NCI-H748 (cell line): ENCODE measurements around the gene SLC6A6.
A peak's percentile ranks its signal among the peaks of the same experiment; 100 is the strongest.

ENCODE experiments used
- DNase-seq: peaks from one replicate; lab custom pipeline; 2025; ENCODE audit not compliant: unreplicated experiment; lab: John Stamatoyannopoulos, UW

SLC6A6 gene

GRCh38 chr3:14451844-14452739 lies 49.7 kb downstream of the SLC6A6 start:
- peak; percentile 16 for DNase-seq

- peak; percentile 81 for DNase-seq
Measured at GRCh38 chr3:14452740-14453710, 50.6 kb downstream of the SLC6A6 start.

- DNase-seq: no peak
Measured at GRCh38 chr3:14453876-14454638, 51.7 kb downstream of the SLC6A6 start.

- no peak for DNase-seq
Measured at GRCh38 chr3:14454639-14455310, 52.4 kb downstream of the SLC6A6 start.

- no peak for DNase-seq
Measured at GRCh38 chr3:14455571-14456317, 53.3 kb downstream of the SLC6A6 start.

- DNase-seq: no peak
Measured at GRCh38 chr3:14456794-14457193, 54.4 kb downstream of the SLC6A6 start.

GRCh38 chr3:14457481-14457880 lies 55.1 kb downstream of the SLC6A6 start:
- DNase-seq: no peak

- DNase-seq: no peak
Measured at GRCh38 chr3:14457999-14458398, 55.6 kb downstream of the SLC6A6 start.

- DNase-seq: no peak
Measured at GRCh38 chr3:14458434-14459275, 56.2 kb downstream of the SLC6A6 start.

- no peak for DNase-seq
Measured at GRCh38 chr3:14459384-14459783, 57.0 kb downstream of the SLC6A6 start.

GRCh38 chr3:14459787-14460186 lies 57.4 kb downstream of the SLC6A6 start:
- DNase-seq: no peak

GRCh38 chr3:14460342-14461005 lies 58.1 kb downstream of the SLC6A6 start:
- DNase-seq: no peak

- DNase-seq: no peak
Measured at GRCh38 chr3:14461006-14461747, 58.8 kb downstream of the SLC6A6 start.

GRCh38 chr3:14461748-14462324 lies 59.4 kb downstream of the SLC6A6 start:
- DNase-seq: peak; percentile 30

GRCh38 chr3:14462738-14463137 lies 60.3 kb downstream of the SLC6A6 start:
- peak; percentile 30 for DNase-seq

- DNase-seq: peak; percentile 85
Measured at GRCh38 chr3:14463330-14464140, 61.1 kb downstream of the SLC6A6 start.

- no peak for DNase-seq
Measured at GRCh38 chr3:14464141-14464465, 61.7 kb downstream of the SLC6A6 start.
